CD14-positive monocyte (primary cell): Measurements from ENCODE around the gene SF3B3. TPM values are rescaled to one million over a fixed set of nuclear protein-coding genes. Genes with fewer than 3 reads are reported as not detected.

Experiments used
- DNase-seq, 3 donors: peaks; one replicate each; pipeline ENCODE4 v3.0.0-alpha.2; 2011 to 2022
- H2AFZ ChIP-seq: 2 replicates; pipeline ENCODE4 v1.6.0; 2012; ENCODE audit warnings: mild to moderate bottlenecking, low read depth, low read length, inconsistent platforms; ENCODE audit not compliant: insufficient read depth, poor library complexity, severe bottlenecking
- H3K27ac ChIP-seq, 2 donors: 1 replicate in 1 of 2; 2 replicates in 1 of 2; pipeline ENCODE4 v1.5.1; 2012 to 2013; ENCODE audit warnings: low read length in 2 of 2, control low read depth in 1 of 2, inconsistent platforms in 1 of 2, low read depth in 1 of 2, mild to moderate bottlenecking in 1 of 2
- H3K27me3 ChIP-seq, 2 donors: one replicate each; pipeline versions ENCODE4 v1.6.0 to v1.6.1; 2011 to 2013; ENCODE audit warnings: low read length in 2 of 2; ENCODE audit not compliant: control insufficient read depth in 2 of 2, insufficient read depth in 2 of 2
- H3K36me3 ChIP-seq, 2 donors: replicated peaks in 1 of 2; 1 replicate in 1 of 2; 2 replicates in 1 of 2; pipeline versions ENCODE4 v1.5.1 to v1.6.1; 2012 to 2013; ENCODE audit warnings: low read length in 2 of 2, control low read depth in 1 of 2, inconsistent platforms in 1 of 2, mild to moderate bottlenecking in 1 of 2; ENCODE audit not compliant: insufficient read depth in 2 of 2, control insufficient read depth in 1 of 2
- H3K4me1 ChIP-seq, 2 donors: 1 replicate in 1 of 2; 2 replicates in 1 of 2; pipeline versions ENCODE4 v1.5.1 to v1.6.1; 2012 to 2013; ENCODE audit warnings: low read length in 2 of 2, control low read depth in 1 of 2, inconsistent platforms in 1 of 2, mild to moderate bottlenecking in 1 of 2, moderate library complexity in 1 of 2; ENCODE audit not compliant: insufficient read depth in 2 of 2, control insufficient read depth in 1 of 2
- H3K4me2 ChIP-seq: replicated peaks from 2 replicates; pipeline ENCODE3; 2012; ENCODE audit warnings: low read length, moderate library complexity, mild to moderate bottlenecking; ENCODE audit not compliant: poor library complexity, severe bottlenecking; ENCODE audit errors: extremely low read depth
- H3K4me3 ChIP-seq, 3 experiments: fragments of 200-600 bp in 1 of 3; sonication (generic) in 1 of 3; replicated peaks in 1 of 3; 1 replicate in 2 of 3; 2 replicates in 1 of 3; pipeline ENCODE4 v1.5.1; 2011 to 2013; ENCODE audit warnings: low read length in 3 of 3, mild to moderate bottlenecking in 3 of 3, control low read depth in 2 of 3, low read depth in 2 of 3, inconsistent platforms in 1 of 3, moderate library complexity in 1 of 3
- H3K79me2 ChIP-seq: 2 replicates; pipeline ENCODE4 v1.6.0; 2012; ENCODE audit warnings: mild to moderate bottlenecking, control low read depth, inconsistent platforms, low read length, moderate library complexity; ENCODE audit not compliant: insufficient read depth
- H3K9ac ChIP-seq: 2 replicates; pipeline ENCODE4 v1.6.0; 2017; ENCODE audit warnings: low read length, mild to moderate bottlenecking; ENCODE audit not compliant: insufficient read depth, poor library complexity, severe bottlenecking
- H3K9me3 ChIP-seq, 2 donors: replicated peaks in 1 of 2; 1 replicate in 1 of 2; 2 replicates in 1 of 2; pipeline versions ENCODE4 v1.5.1 to v1.6.1; 2012 to 2013; ENCODE audit warnings: low read length in 2 of 2, control low read depth in 1 of 2; ENCODE audit not compliant: control insufficient read depth in 1 of 2, insufficient read depth in 1 of 2
- H4K20me1 ChIP-seq: 2 replicates; pipeline ENCODE4 v1.6.0; 2012; ENCODE audit warnings: mild to moderate bottlenecking, low read length, control low read depth, moderate library complexity; ENCODE audit not compliant: insufficient read depth
- H3K27ac Mint-ChIP-seq, 7 donors: one replicate each; pipeline ENCODE4 v1.8.0; 2020; ENCODE audit warnings: mild to moderate bottlenecking in 7 of 7, mixed read lengths in 7 of 7, moderate library complexity in 6 of 7, inconsistent platforms in 2 of 7
- H3K27me3 Mint-ChIP-seq, 3 donors: one replicate each; pipeline ENCODE4 v1.8.0; 2021 to 2022; ENCODE audit warnings: low read depth in 3 of 3, mild to moderate bottlenecking in 3 of 3, mixed read lengths in 3 of 3, moderate library complexity in 3 of 3, inconsistent platforms in 1 of 3
- H3K36me3 Mint-ChIP-seq, 2 donors: one replicate each; pipeline ENCODE4 v1.8.0; 2020; ENCODE audit warnings: mixed read lengths in 2 of 2, inconsistent platforms in 1 of 2, mild to moderate bottlenecking in 1 of 2
- H3K4me1 Mint-ChIP-seq: one replicate; pipeline ENCODE4 v1.8.0; 2020; ENCODE audit warnings: mild to moderate bottlenecking, mixed read lengths
- H3K4me3 Mint-ChIP-seq, 2 donors: one replicate each; pipeline ENCODE4 v1.8.0; 2020; ENCODE audit warnings: mild to moderate bottlenecking in 2 of 2, mixed read lengths in 2 of 2, moderate library complexity in 1 of 2
- H3K9me3 Mint-ChIP-seq, 7 donors: one replicate each; pipeline ENCODE4 v1.8.0; 2020 to 2022; ENCODE audit warnings: mixed read lengths in 7 of 7, mild to moderate bottlenecking in 6 of 7, moderate library complexity in 6 of 7, inconsistent platforms in 2 of 7
- CTCF ChIP-seq: fragments of 200-600 bp; IDR thresholded peaks from one replicate; pipeline ENCODE4 v1.8.0; 2022; ENCODE audit warnings: antibody characterized with exemption, mild to moderate bottlenecking
- WGBS: methylation state at CpG from one replicate; pipeline ENCODE4 v1.1.5; 2013; ENCODE audit warnings: missing lambda C conversion rate; ENCODE audit not compliant: insufficient coverage; 5-methylcytosine and 5-hydroxymethylcytosine counted together
- intact Hi-C, 2 donors: fragments of 100-400 bp; cut with micrococcal nuclease; formaldehyde crosslinking; loops; one replicate each; pipeline versions ENCODE4 v1.15.0 to v1.15.1; 2023
- polyA plus RNA-seq, 3 donors: library from polyadenylated mRNA; depleted of rRNA in 1 of 3; unstranded in 2 of 3; stranded (reverse) in 1 of 3; fragments of 300-500 nt in 2 of 3; fragments of >200 nt in 1 of 3; fragmentation: Illumina TruSeq in 2 of 3; gene quantifications; 1 replicate in 2 of 3; 2 replicates in 1 of 3; pipeline ENCODE4 v1.2.3, GENCODE V29; 2012 to 2021

The SF3B3 gene
- polyA plus RNA-seq, 3 donors, result 34.2 to 52.3 (median 42.1) TPM

- DNase-seq, result no peak
- Histone ChIP-seq H3K79me2 (peaks cover 5% of the 10 kb centered on the region), H3K4me2 (no peak overlapping the region), H2AFZ (no peak overlapping the region), H3K36me3 (peaks cover 77 to 94% of the 10 kb centered on the region in 2 donors), H3K9me3 (no peaks in the 10 kb centered on the region), H3K27me3 (no peaks in the 10 kb centered on the region), H3K4me1 (peaks cover 7% of the 10 kb centered on the region in 2 donors), H3K27ac (no peak overlapping the region), H3K9ac (no peak overlapping the region), H3K4me3 (no peak overlapping the region), H4K20me1 (peaks cover 38% of the 10 kb centered on the region)
- intact Hi-C loops, result no loop called here
- H3K27me3 Mint-ChIP-seq, result no peaks in the 10 kb centered on the region
- H3K36me3 Mint-ChIP-seq, result peaks cover 81 to 88% of the 10 kb centered on the region in 2 donors
- H3K27ac Mint-ChIP-seq, result peak overlapping the region in 3 of 7 donors; percentile 1 to 19 (median 4)
- no peak overlapping the region for H3K4me3 Mint-ChIP-seq
- WGBS, result 93% methylated on average over 3 of the region's 10 CpGs
- no peak for TF ChIP-seq CTCF
- no peaks in the 10 kb centered on the region for H3K9me3 Mint-ChIP-seq
- H3K4me1 Mint-ChIP-seq, result peaks cover 10% of the 10 kb centered on the region
These were observed 47.5 kb downstream of the SF3B3 start for GRCh38 chr16:70570967-70571570.

DNA sequence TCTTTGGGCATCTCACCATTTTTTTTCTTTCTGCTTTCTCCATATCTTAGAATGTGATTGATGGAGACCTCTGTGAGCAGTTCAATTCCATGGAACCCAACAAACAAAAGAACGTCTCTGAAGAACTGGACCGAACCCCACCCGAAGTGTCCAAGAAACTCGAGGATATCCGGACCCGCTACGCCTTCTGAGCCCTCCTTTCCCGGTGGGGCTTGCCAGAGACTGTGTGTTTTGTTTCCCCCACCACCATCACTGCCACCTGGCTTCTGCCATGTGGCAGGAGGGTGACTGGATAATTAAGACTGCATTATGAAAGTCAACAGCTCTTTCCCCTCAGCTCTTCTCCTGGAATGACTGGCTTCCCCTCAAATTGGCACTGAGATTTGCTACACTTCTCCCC, 48.0 kb downstream of the SF3B3 start:
- no peak overlapping the region for H3K9ac ChIP-seq
- H3K27ac ChIP-seq, result no peak overlapping the region
- intact Hi-C loops, result no loop called here
- peaks cover 12% of the 10 kb centered on the region in 2 donors for H3K4me1 ChIP-seq
- no peak overlapping the region for H3K4me3 ChIP-seq
- H3K36me3 ChIP-seq, result peaks cover 72 to 88% of the 10 kb centered on the region in 2 donors
- WGBS, result 89% methylated on average over 3 of the region's 8 CpGs
- no peaks in the 10 kb centered on the region for H3K27me3 ChIP-seq
- Mint-ChIP-seq H3K4me3 (no peak overlapping the region), H3K4me1 (peaks cover 15% of the 10 kb centered on the region), H3K9me3 (no peaks in the 10 kb centered on the region), H3K27ac (peak overlapping the region in 2 of 7 donors; percentile 5 to 57), H3K27me3 (no peaks in the 10 kb centered on the region), H3K36me3 (peaks cover 77 to 84% of the 10 kb centered on the region in 2 donors)
- no peak for DNase-seq
- H3K79me2 ChIP-seq, result peaks cover 5% of the 10 kb centered on the region
- peaks cover 37% of the 10 kb centered on the region for H4K20me1 ChIP-seq
- H2AFZ ChIP-seq, result no peak overlapping the region
- H3K4me2 ChIP-seq, result no peak overlapping the region
- no peak for TF ChIP-seq CTCF
- H3K9me3 ChIP-seq, result no peaks in the 10 kb centered on the region
